Mucosa of descending colon (tissue), 3 donors: ENCODE measurements around the gene MEGF11. TPM values are rescaled to one million over a fixed set of nuclear protein-coding genes. Genes with fewer than 3 reads are reported as not detected.

ENCODE experiments used
- ATAC-seq: fragments of 200-7000 bp; cut with Tn5 transposase; one replicate; pipeline ENCODE4 v1.9.1; 2020; ENCODE audit warnings: mild to moderate bottlenecking, moderate library complexity
- DNase-seq, 3 donors: peaks; one replicate each; pipeline ENCODE4 v3.0.0-alpha.2; 2020
- H3K36me3 ChIP-seq: fragments of 200-600 bp; one replicate; pipeline ENCODE4 v1.8.0; 2021; ENCODE audit warnings: low read depth, mild to moderate bottlenecking
- H3K4me1 ChIP-seq: fragments of 200-600 bp; one replicate; pipeline ENCODE4 v1.8.0; 2021; ENCODE audit warnings: low read depth, mild to moderate bottlenecking
- H3K4me3 ChIP-seq: fragments of 200-600 bp; one replicate; pipeline ENCODE4 v1.8.0; 2021; ENCODE audit warnings: mild to moderate bottlenecking
- H3K9me3 ChIP-seq: fragments of 200-600 bp; one replicate; pipeline ENCODE4 v1.8.0; 2021; ENCODE audit warnings: mild to moderate bottlenecking
- CTCF ChIP-seq: fragments of 200-600 bp; IDR thresholded peaks from one replicate; pipeline ENCODE4 v1.8.0; 2022; ENCODE audit warnings: antibody characterized with exemption, mild to moderate bottlenecking
- intact Hi-C, 2 donors: fragments of 100-400 bp; cut with DNase I in 1 of 2; cut with micrococcal nuclease in 1 of 2; formaldehyde crosslinking; loops; one replicate each; pipeline versions ENCODE4 v1.11.0 to v1.11.1; 2022; cut with DNase I, micrococcal nuclease
- total RNA-seq, 3 donors: library from RNA; stranded (reverse); fragmentation: NEBNext Ultra II Directional in 2 of 3; extraction: Animal tissue kit (Norgen Biotek cat#: 25700) in 2 of 3; gene quantifications; one replicate each; pipeline versions ENCODE4 v1.2.1 to v1.2.4, GENCODE V29; 2021 to 2023
- donor health status: DM: no; HTN: no; CAD: no; lungs with moderate emphysema.
- donor health status: DM: no; HTN: no; CAD: no.
- donor health status: DM: no; HTN: yes; CAD: no.

Gene MEGF11
- total RNA-seq, 3 donors from 2014 or later = 0.12 to 0.29 (median 0.19) TPM

- ATAC-seq = no peak
- H3K4me1 ChIP-seq = peaks cover 3% of the 10 kb centered on the region
- no peak for TF ChIP-seq CTCF
- DNase-seq = no peak
- no peaks in the 10 kb centered on the region for H3K36me3 ChIP-seq
- H3K9me3 ChIP-seq = no peaks in the 10 kb centered on the region
- intact Hi-C loops = no loop called here
- no peak overlapping the region for H3K4me3 ChIP-seq
Observed at GRCh38 chr15:66039117-66039871, 214.3 kb downstream of the MEGF11 start.

GRCh38 chr15:66038387-66039116, 215.0 kb downstream of the MEGF11 start:
- TF ChIP-seq CTCF = no peak
- no peaks in the 10 kb centered on the region for H3K4me1 ChIP-seq
- intact Hi-C loops = no loop called here
- H3K4me3 ChIP-seq = no peak overlapping the region
- no peaks in the 10 kb centered on the region for H3K36me3 ChIP-seq
- no peak for ATAC-seq
- H3K9me3 ChIP-seq = no peaks in the 10 kb centered on the region
- DNase-seq = no peak

- Histone ChIP-seq H3K4me3 (no peak overlapping the region), H3K36me3 (no peaks in the 10 kb centered on the region), H3K4me1 (no peaks in the 10 kb centered on the region), H3K9me3 (no peaks in the 10 kb centered on the region)
- no peak for DNase-seq
- ATAC-seq = no peak
- no peak for TF ChIP-seq CTCF
- intact Hi-C loops = no loop called here
Observed at GRCh38 chr15:66036859-66037258, 216.7 kb downstream of the MEGF11 start.

GRCh38 chr15:66035901-66036300, 217.6 kb downstream of the MEGF11 start:
- peaks cover 2% of the 10 kb centered on the region for H3K9me3 ChIP-seq
- intact Hi-C loops = no loop called here
- no peaks in the 10 kb centered on the region for H3K4me1 ChIP-seq
- no peak overlapping the region for H3K4me3 ChIP-seq
- ATAC-seq (no peak), DNase-seq (no peak)
- H3K36me3 ChIP-seq = no peaks in the 10 kb centered on the region
- no peak for TF ChIP-seq CTCF

GRCh38 chr15:66033143-66033542, 220.4 kb downstream of the MEGF11 start:
- H3K4me1 ChIP-seq = no peaks in the 10 kb centered on the region
- no peaks in the 10 kb centered on the region for H3K36me3 ChIP-seq
- no peak for TF ChIP-seq CTCF
- peaks cover 2% of the 10 kb centered on the region for H3K9me3 ChIP-seq
- H3K4me3 ChIP-seq = no peak overlapping the region
- intact Hi-C loops = no loop called here
- ATAC-seq (no peak), DNase-seq (no peak)
